ENCODE measurements around the gene WDTC1. TPM values are rescaled to one million over a fixed set of nuclear protein-coding genes. Genes with fewer than 3 reads are reported as not detected.

WDTC1 gene
- total and polyA plus RNA-seq, 2 experiments from 2014 or later: 3.8 to 14.0 TPM

DNA sequence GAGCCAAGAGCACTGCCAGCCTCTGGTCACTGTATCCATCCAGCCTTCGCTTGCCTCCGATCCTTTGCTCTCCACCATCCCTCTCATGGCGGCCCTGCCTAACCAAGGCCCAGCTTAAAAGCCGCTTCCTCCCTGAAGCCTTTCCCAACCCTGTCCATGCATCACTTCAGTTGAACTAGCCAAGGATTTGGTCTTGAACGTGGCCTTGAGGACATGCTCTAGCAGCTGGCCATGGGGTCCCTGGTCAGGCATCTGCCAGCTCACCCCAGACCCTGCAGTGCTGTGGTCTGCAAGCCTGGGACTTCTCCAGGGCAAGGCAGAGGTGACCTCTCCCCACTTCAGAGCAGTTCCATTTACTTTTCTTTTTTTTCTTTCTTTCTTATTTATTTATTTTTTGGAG, 102.3 kb downstream of the WDTC1 start:
- Histone ChIP-seq H3K4me2 (no peak overlapping the region), H3K27me3 (ENCODE audit: insufficient read depth) (no peaks in the 10 kb centered on the region), H3K79me2 (replicated peaks; ENCODE audit: insufficient read depth) (no peaks in the 10 kb centered on the region), H3K36me3 (ENCODE audit: insufficient read depth) (peaks cover 4% of the 10 kb centered on the region; the same call in 1 of the 2 replicates), H3F3A (replicated peaks; ENCODE audit: low read depth) (peaks cover 5% of the 10 kb centered on the region; the same call in 1 of the 2 replicates), H3K4me3 (no peak overlapping the region), H3K4me1 (ENCODE audit: insufficient read depth) (peaks cover 2% of the 10 kb centered on the region; the same call in 1 of the 2 replicates), H4K20me1 (replicated peaks; ENCODE audit: insufficient read depth) (no peaks in the 10 kb centered on the region; the same call in 1 of the 2 replicates), H2AFZ (no peak overlapping the region), H3K9me2 (ENCODE audit: insufficient read depth) (no peaks in the 10 kb centered on the region), H3K27ac (ENCODE audit: low read depth) (no peak overlapping the region)
- no peaks in the 10 kb centered on the region for H3K9me3 Mint-ChIP-seq
- TF ChIP-seq STAT1 (IDR thresholded peaks at IDR 0.05; ENCODE audit: unreplicated experiment): no peak
- TF ChIP-seq CTCF (conservative IDR thresholded peaks at IDR 0.05; ENCODE audit: low read depth in 2 of 2): no peak
- TF ChIP-seq POLR2AphosphoS5 (IDR thresholded peaks at IDR 0.05; ENCODE audit: low read depth): no peak
- no peak for TF ChIP-seq ZNF331 (CRISPR knock-in tag; IDR thresholded peaks at IDR 0.05; ENCODE audit: low read depth)
- no peak for TF ChIP-seq CREB1 (CRISPR knock-in tag; IDR thresholded peaks at IDR 0.05; ENCODE audit: low read depth)
- no peak for TF ChIP-seq EZH2phosphoT487 (IDR thresholded peaks at IDR 0.05; ENCODE audit: unreplicated experiment)
- TF ChIP-seq EZH2 (IDR thresholded peaks at IDR 0.05; ENCODE audit: low read depth, unreplicated experiment): no peak
- TF ChIP-seq JUNB (IDR thresholded peaks at IDR 0.05; ENCODE audit: unreplicated experiment): no peak
- TF ChIP-seq ETS1 (IDR thresholded peaks at IDR 0.05): no peak
- no peak for TF ChIP-seq ZNF114 (CRISPR knock-in tag; IDR thresholded peaks at IDR 0.05)
- TF ChIP-seq REST (IDR thresholded peaks at IDR 0.05; ENCODE audit: unreplicated experiment): no peak
- no peak for TF ChIP-seq ZNF462 (CRISPR knock-in tag; IDR thresholded peaks at IDR 0.05)
- no peak for TF ChIP-seq NANOG (IDR thresholded peaks at IDR 0.05; ENCODE audit: borderline replicate concordance)
- no peak overlapping the region for H3K27ac Mint-ChIP-seq
- H3K36me3 Mint-ChIP-seq (ENCODE audit: low read depth): peaks cover 33% of the 10 kb centered on the region
- no peak for DNase-seq (ENCODE audit: low spot score)
- H3K27me3 Mint-ChIP-seq (ENCODE audit: insufficient read depth, low read depth, poor library complexity): peaks cover 17% of the 10 kb centered on the region
- H3K4me3 Mint-ChIP-seq: no peak overlapping the region
- no peak for ATAC-seq
- peaks cover 16% of the 10 kb centered on the region for H3K4me1 Mint-ChIP-seq

Measured in GM23338 (cell line).